ENCODE measurements around the gene EEFSEC.

GRCh38 chr3:128456776-128457715, 303.8 kb downstream of the EEFSEC start:
- no peak for TF ChIP-seq CTCF (IDR thresholded peaks at IDR 0.05)
- no peak for TF ChIP-seq EZH2phosphoT487 (IDR thresholded peaks at IDR 0.05)
- no peak for TF ChIP-seq EZH2 (IDR thresholded peaks at IDR 0.05)
